Activated naive CD8-positive, alpha-beta T cell treated with anti-CD3 and anti-CD28 coated beads, Interleukin-2, amount 10 ng/mL, durations not matched to agents 7 days and 5 days (primary cell): Measurements from ENCODE around the gene ZNF423. TPM values are rescaled to one million over a fixed set of nuclear protein-coding genes. Genes with fewer than 3 reads are reported as not detected.

Source experiments
- ATAC-seq: fragments of 150-1000 bp; cut with Tn5 transposase; one replicate; pipeline ENCODE4 v1.10.0; 2021; ENCODE audit warnings: low read depth, moderate library complexity
- POLR2A ChIA-PET: fragments of 350-600 bp; sonication (Branson Sonifier 250); formaldehyde crosslinking; loops from one replicate; lab custom pipeline; 2021; ENCODE audit warnings: antibody characterized with exemption; lab: Charles Lee
- DNase-seq: peaks from one replicate; pipeline ENCODE4 v3.0.0; 2021
- H3K27ac Mint-ChIP-seq: one replicate; pipeline ENCODE4 v1.8.0; 2022; ENCODE audit warnings: mild to moderate bottlenecking, mixed read lengths
- H3K27me3 Mint-ChIP-seq: one replicate; pipeline ENCODE4 v1.8.0; 2022; ENCODE audit warnings: mild to moderate bottlenecking, moderate library complexity, mixed read lengths
- H3K36me3 Mint-ChIP-seq: one replicate; pipeline ENCODE4 v1.8.0; 2021; ENCODE audit warnings: mild to moderate bottlenecking, mixed read lengths
- H3K4me1 Mint-ChIP-seq: one replicate; pipeline ENCODE4 v1.8.0; 2021; ENCODE audit warnings: mixed read lengths
- H3K4me3 Mint-ChIP-seq: one replicate; pipeline ENCODE4 v1.8.0; 2022; ENCODE audit warnings: mild to moderate bottlenecking, moderate library complexity, mixed read lengths
- H3K9me3 Mint-ChIP-seq: one replicate; pipeline ENCODE4 v1.8.0; 2021; ENCODE audit warnings: mixed read lengths
- total RNA-seq, 2 experiments: library from RNA; stranded (reverse); gene quantifications; one replicate each; pipeline ENCODE4 v1.2.3, GENCODE V29; 2021

Gene ZNF423
- total RNA-seq, 2 experiments from 2014 or later, result 0.06 TPM; not detected in 1

DNA sequence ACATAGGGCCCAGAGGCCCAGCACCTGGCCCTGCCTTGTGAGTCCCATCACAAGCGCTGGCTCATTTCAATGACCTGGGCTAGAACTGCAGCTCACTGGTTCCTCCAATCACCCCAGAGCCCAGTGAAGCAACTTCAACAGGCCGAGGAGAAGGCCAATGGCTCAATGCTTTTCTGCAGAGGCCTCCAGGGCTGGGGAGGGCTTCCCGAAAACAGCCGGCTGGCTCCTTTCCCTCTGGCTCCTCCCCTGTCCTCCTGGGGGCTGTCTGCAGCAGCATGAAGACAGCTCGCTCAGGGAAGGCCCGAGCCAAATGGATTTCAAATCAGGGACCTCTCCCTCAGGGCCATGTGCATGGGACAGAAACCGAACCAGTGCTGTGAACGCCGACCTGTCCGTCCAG, 121.6 kb downstream of the ZNF423 start:
- Mint-ChIP-seq H3K9me3 (peaks cover 5% of the 10 kb centered on the region), H3K4me1 (no peaks in the 10 kb centered on the region), H3K27ac (no peak overlapping the region), H3K27me3 (peaks cover 4% of the 10 kb centered on the region), H3K36me3 (no peaks in the 10 kb centered on the region), H3K4me3 (no peak overlapping the region)
- DNase-seq (no peak), ATAC-seq (no peak)
- POLR2A ChIA-PET, result no interaction called here

DNA sequence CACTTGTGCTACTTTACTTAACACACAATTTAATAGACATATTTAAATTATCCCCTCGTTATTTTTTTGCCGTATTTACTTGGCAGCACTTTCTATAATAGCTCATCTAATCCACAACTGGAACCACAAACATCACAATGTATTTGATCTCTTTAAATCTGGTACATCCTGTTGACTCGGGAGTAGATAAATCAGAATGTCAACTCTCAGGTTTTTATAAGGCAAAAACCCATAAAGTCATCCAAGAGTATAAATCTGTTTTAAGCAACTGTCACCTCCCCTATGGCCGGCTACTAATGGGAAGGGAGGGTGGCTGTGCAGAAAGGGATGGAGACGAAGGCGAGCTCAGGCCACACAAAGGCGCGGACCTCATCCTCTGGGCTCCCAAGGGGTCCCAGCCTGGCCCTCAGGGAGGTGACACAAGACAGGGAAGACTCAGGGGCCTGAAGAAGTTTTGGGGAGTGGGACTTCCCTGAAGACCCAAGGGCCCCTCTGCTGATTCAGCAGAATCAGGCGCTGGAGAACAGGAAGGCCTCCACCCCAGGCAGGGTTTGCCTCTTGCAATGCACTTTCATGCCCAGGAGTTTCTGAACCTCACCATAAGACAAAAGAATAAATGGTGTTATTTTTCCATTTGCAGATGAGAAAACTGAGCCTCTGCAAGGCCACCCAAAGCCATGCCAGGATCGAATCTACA, 122.5 kb downstream of the ZNF423 start:
- Mint-ChIP-seq H3K27me3 (peaks cover 4% of the 10 kb centered on the region), H3K4me1 (no peaks in the 10 kb centered on the region), H3K27ac (no peak overlapping the region), H3K9me3 (peaks cover 5% of the 10 kb centered on the region), H3K4me3 (no peak overlapping the region), H3K36me3 (no peaks in the 10 kb centered on the region)
- POLR2A ChIA-PET, result no interaction called here
- DNase-seq (no peak), ATAC-seq (no peak)

- Mint-ChIP-seq H3K4me3 (no peak overlapping the region), H3K4me1 (no peaks in the 10 kb centered on the region), H3K27me3 (peaks cover 4% of the 10 kb centered on the region), H3K9me3 (peaks cover 5% of the 10 kb centered on the region), H3K27ac (no peak overlapping the region), H3K36me3 (no peaks in the 10 kb centered on the region)
- no peak for ATAC-seq
- no peak for DNase-seq
- POLR2A ChIA-PET, result no interaction called here
Measured at GRCh38 chr16:49731911-49732310, 124.0 kb downstream of the ZNF423 start.

DNA sequence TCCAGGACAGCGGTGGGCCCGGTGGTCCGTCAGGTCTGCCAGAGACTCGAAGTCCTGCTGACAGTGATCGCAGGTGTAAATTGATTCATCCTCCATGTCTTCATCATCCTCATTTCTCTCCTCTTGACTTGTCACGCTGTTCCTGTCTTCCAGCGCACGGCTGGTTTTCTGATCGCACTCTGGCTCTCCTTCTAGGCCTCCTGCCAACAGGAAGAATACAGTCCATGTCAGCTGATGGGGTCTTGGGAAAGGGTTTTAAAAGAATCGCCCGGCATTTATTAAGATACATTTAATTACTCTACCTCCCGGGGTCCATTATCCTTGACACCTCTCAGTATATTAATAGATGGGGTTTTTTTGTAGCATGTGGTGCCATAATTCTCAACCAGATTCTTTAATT, 125.1 kb downstream of the ZNF423 start:
- no peaks in the 10 kb centered on the region for H3K36me3 Mint-ChIP-seq
- no peak overlapping the region for H3K27ac Mint-ChIP-seq
- no peaks in the 10 kb centered on the region for H3K27me3 Mint-ChIP-seq
- POLR2A ChIA-PET, result no interaction called here
- H3K4me1 Mint-ChIP-seq, result no peaks in the 10 kb centered on the region
- ATAC-seq, result no peak
- no peak for DNase-seq
- peaks cover 5% of the 10 kb centered on the region for H3K9me3 Mint-ChIP-seq
- H3K4me3 Mint-ChIP-seq, result no peak overlapping the region

DNA sequence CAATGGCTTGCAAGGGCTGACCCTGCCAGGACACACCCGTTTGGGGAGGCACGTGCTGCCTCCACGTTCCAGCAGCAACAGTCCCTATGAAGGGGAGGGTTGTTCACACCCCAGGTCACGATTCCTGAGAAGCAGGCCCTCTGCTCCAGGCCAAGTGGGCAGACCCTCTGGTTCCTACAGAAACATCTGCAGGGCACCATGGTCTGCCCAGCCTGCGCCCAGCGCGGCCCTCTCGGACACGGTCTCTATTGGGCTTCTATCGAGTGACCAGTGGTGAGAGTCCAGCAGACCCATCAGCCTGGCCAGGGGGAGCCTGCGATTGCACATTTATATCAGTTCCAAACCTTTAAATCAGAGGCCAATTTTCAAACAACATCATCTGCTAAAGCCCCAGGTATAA, 128.3 kb downstream of the ZNF423 start:
- Mint-ChIP-seq H3K36me3 (no peaks in the 10 kb centered on the region), H3K27me3 (no peaks in the 10 kb centered on the region), H3K4me3 (no peak overlapping the region), H3K27ac (no peak overlapping the region), H3K4me1 (no peaks in the 10 kb centered on the region), H3K9me3 (peaks cover 5% of the 10 kb centered on the region)
- POLR2A ChIA-PET, result no interaction called here
- DNase-seq (no peak), ATAC-seq (no peak)

- Mint-ChIP-seq H3K9me3 (peaks cover 5% of the 10 kb centered on the region), H3K4me3 (no peak overlapping the region), H3K27ac (no peak overlapping the region), H3K4me1 (no peaks in the 10 kb centered on the region), H3K36me3 (no peaks in the 10 kb centered on the region), H3K27me3 (no peaks in the 10 kb centered on the region)
- DNase-seq, result no peak
- no peak for ATAC-seq
- POLR2A ChIA-PET, result no interaction called here
Measured at GRCh38 chr16:49726155-49726554, 129.8 kb downstream of the ZNF423 start.

GRCh38 chr16:49725651-49726050, 130.3 kb downstream of the ZNF423 start:
- Mint-ChIP-seq H3K4me1 (no peaks in the 10 kb centered on the region), H3K9me3 (peaks cover 5% of the 10 kb centered on the region), H3K4me3 (no peak overlapping the region), H3K27ac (no peak overlapping the region), H3K36me3 (no peaks in the 10 kb centered on the region), H3K27me3 (no peaks in the 10 kb centered on the region)
- POLR2A ChIA-PET, result no interaction called here
- ATAC-seq (no peak), DNase-seq (no peak)

- DNase-seq, result no peak
- H3K36me3 Mint-ChIP-seq, result no peaks in the 10 kb centered on the region
- POLR2A ChIA-PET, result no interaction called here
- peaks cover 3% of the 10 kb centered on the region for H3K9me3 Mint-ChIP-seq
- H3K27me3 Mint-ChIP-seq, result no peaks in the 10 kb centered on the region
- no peaks in the 10 kb centered on the region for H3K4me1 Mint-ChIP-seq
- H3K27ac Mint-ChIP-seq, result no peak overlapping the region
- no peak for ATAC-seq
- no peak overlapping the region for H3K4me3 Mint-ChIP-seq
Measured at GRCh38 chr16:49724774-49725173, 131.1 kb downstream of the ZNF423 start.

DNA sequence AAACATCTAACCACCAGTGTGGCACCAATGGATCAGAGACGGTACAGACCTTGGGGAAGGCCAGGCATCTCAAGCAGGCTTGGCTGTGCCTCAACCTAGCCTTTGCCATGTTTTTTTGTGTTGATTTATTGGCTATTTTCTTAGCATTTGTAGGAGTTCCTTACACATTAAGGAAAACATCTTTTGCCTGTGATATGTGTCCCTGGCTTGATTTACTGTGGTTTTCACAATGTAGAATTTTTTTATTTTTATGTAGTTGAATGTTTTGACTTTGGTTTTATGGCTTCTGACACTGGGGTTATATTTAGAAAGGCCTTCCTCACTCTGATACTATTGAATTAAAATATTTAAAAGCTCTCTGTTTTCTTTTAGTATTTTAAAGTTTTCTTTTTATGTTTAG, 132.6 kb downstream of the ZNF423 start:
- no peaks in the 10 kb centered on the region for H3K36me3 Mint-ChIP-seq
- no peaks in the 10 kb centered on the region for H3K4me1 Mint-ChIP-seq
- peaks cover 2% of the 10 kb centered on the region for H3K27me3 Mint-ChIP-seq
- ATAC-seq (no peak), DNase-seq (no peak)
- POLR2A ChIA-PET, result no interaction called here
- H3K4me3 Mint-ChIP-seq, result no peak overlapping the region
- H3K9me3 Mint-ChIP-seq, result no peaks in the 10 kb centered on the region
- no peak overlapping the region for H3K27ac Mint-ChIP-seq

DNA sequence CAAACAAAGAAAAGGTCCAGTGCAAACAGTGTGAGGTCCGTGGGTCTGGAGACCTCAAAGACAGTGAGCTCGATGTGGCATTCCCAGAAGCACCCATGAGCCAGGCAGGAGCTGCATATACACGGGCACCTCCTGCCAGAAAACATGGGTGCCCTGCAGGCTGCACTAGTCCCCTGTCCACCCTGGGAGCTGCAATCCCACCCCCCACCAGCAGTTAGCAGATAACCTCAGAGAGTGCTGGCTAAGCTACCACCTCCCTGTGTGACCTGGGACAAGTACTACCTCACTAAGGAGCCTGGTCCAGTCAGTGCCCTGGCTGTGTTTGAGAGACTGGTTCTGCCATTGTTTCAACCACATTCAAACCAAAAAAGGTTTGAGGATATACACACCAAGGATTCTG, 135.7 kb downstream of the ZNF423 start:
- Mint-ChIP-seq H3K4me3 (no peak overlapping the region), H3K9me3 (no peaks in the 10 kb centered on the region), H3K27ac (no peak overlapping the region), H3K27me3 (peaks cover 2% of the 10 kb centered on the region), H3K4me1 (no peaks in the 10 kb centered on the region), H3K36me3 (no peaks in the 10 kb centered on the region)
- DNase-seq (no peak), ATAC-seq (no peak)
- POLR2A ChIA-PET, result no interaction called here

DNA sequence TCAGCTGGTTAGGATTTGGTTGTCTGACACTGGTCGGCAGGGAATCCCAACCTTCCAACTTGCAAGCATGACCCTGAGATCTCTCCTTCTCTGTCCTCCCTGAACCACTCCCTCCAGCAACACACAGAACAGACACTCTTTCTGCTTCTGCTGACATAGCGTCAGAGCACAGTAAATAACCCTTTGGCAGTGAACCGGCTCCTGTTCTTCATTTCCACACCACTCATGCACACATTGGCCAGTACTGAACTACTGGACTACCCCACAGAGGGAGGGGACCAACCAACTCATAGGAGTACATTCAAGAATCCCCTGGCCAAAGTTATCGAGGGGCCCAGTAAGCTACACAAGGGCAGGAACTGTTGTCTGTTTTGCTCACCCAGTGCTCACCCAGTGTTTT, 138.2 kb downstream of the ZNF423 start:
- DNase-seq (no peak), ATAC-seq (no peak)
- Mint-ChIP-seq H3K36me3 (no peaks in the 10 kb centered on the region), H3K4me1 (no peaks in the 10 kb centered on the region), H3K9me3 (no peaks in the 10 kb centered on the region), H3K27ac (no peak overlapping the region), H3K27me3 (peaks cover 2% of the 10 kb centered on the region), H3K4me3 (no peak overlapping the region)
- POLR2A ChIA-PET, result no interaction called here

GRCh38 chr16:49716339-49716934, 139.5 kb downstream of the ZNF423 start:
- Mint-ChIP-seq H3K4me3 (no peak overlapping the region), H3K36me3 (no peaks in the 10 kb centered on the region), H3K27ac (no peak overlapping the region), H3K9me3 (no peaks in the 10 kb centered on the region), H3K4me1 (no peaks in the 10 kb centered on the region), H3K27me3 (peaks cover 2% of the 10 kb centered on the region)
- POLR2A ChIA-PET, result interaction anchor here (0.5 kb wide), 1 partner anchor 9 kb away, joined by 4 read pairs; no protein-coding TSS in a partner anchor
- DNase-seq (no peak), ATAC-seq (no peak)

DNA sequence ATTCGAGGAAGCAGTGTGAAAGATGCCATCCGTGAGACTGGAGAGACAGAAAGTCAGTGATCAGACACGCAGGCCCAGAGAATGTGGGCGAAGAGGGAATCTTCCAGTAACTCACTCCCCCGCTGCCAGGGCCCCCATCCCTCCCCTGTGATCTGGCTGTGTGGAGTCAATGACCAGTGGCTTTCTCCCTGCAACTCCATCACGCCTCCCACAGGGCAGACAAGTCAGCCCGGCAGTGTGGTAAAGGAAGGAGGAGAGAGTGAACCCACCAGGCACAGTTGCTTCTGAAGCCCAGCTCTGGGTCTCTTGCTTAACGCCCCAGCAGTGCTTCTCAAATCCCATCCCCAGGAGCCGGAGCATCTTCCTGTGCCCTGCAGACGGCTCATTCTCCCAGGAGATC, 142.1 kb downstream of the ZNF423 start:
- Mint-ChIP-seq H3K27me3 (no peaks in the 10 kb centered on the region), H3K9me3 (no peaks in the 10 kb centered on the region), H3K4me3 (no peak overlapping the region), H3K36me3 (no peaks in the 10 kb centered on the region), H3K27ac (no peak overlapping the region), H3K4me1 (no peaks in the 10 kb centered on the region)
- POLR2A ChIA-PET, result no interaction called here
- ATAC-seq, result no peak
- DNase-seq, result no peak

- no peak for DNase-seq
- Mint-ChIP-seq H3K4me3 (no peak overlapping the region), H3K27me3 (no peaks in the 10 kb centered on the region), H3K27ac (no peak overlapping the region), H3K4me1 (no peaks in the 10 kb centered on the region), H3K9me3 (no peaks in the 10 kb centered on the region), H3K36me3 (no peaks in the 10 kb centered on the region)
- POLR2A ChIA-PET, result no interaction called here
- no peak for ATAC-seq
Measured at GRCh38 chr16:49712542-49712941, 143.4 kb downstream of the ZNF423 start.
